ENCODE results near the gene PLK5. TPM values are rescaled to one million over a fixed set of nuclear protein-coding genes. Genes with fewer than 3 reads are reported as not detected.
"Not testable (repeated sequence)": the region's sequence is repeated elsewhere in the genome, so short reads cannot be mapped to it uniquely, and the experiment has no call there.

The PLK5 gene
- polyA plus RNA-seq (2012; ENCODE audit: missing spikeins): not detected

- TF ChIP-seq POLR2A (IDR thresholded peaks at IDR 0.05; ENCODE audit: low read depth, low read length): no peak
- TF ChIP-seq POLR2AphosphoS5 (IDR thresholded peaks at IDR 0.05; ENCODE audit: low read depth, low read length): no peak
- TF ChIP-seq TAF1 (IDR thresholded peaks at IDR 0.05; ENCODE audit: borderline replicate concordance, low read depth, low read length): no peak
- FAIRE-seq (no peak), DNase-seq (ENCODE audit: insufficient read length) (no peak)
Observed at GRCh38 chr19:1523412-1524286, at the start of gene PLK5. PLK5 (plus strand) TSS chr19:1524077; CDS start chr19:1526997, 2,920 bp downstream.

- no peak; the same call in 1 of the 2 replicates for TF ChIP-seq POLR2A (IDR thresholded peaks at IDR 0.05; ENCODE audit: low read depth, low read length)
- TF ChIP-seq POLR2AphosphoS5 (IDR thresholded peaks at IDR 0.05; ENCODE audit: low read depth, low read length): no peak
- TF ChIP-seq TAF1 (IDR thresholded peaks at IDR 0.05; ENCODE audit: borderline replicate concordance, low read depth, low read length): no peak
- FAIRE-seq (no peak), DNase-seq (ENCODE audit: insufficient read length) (no peak)
Observed at GRCh38 chr19:1474765-1475351, 49.0 kb upstream of the PLK5 start.

DNA sequence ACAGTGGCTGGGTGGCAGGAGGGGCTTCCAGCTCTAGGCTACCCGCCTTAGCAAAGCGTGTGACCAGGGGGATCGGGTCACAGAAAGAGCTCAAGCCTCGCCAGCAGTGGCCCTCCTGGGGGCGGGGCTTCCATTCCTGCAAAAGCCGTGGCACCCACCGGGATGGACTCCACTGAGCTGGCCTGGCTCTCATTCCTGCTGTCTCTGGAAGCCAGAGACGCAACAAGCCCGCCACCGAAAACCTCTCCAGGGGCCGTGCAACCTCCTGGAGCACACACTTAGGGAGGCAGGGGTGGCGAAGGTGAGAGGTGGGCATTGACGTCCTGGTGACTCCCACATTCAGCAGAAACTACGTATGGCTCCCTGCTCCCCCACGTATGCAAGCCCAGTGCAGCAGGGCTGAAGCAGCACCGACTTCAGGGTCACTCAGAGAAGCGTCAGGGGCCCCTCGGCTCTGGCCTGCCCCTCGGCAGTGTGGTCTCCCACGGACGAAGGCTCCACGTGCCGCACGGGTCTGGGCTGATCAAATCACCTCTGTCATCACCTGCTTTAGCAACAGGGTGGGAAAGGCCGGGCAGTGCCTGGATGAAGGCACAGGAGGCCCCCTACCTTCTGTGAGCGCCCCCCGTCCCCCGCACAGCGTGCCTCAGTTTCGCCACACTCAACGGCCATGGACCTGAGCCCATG lies 48.0 kb upstream of the PLK5 start:
- no peak for DNase-seq (ENCODE audit: insufficient read length)
- no peak for FAIRE-seq
- TF ChIP-seq TAF1 (IDR thresholded peaks at IDR 0.05; ENCODE audit: borderline replicate concordance, low read depth, low read length) (no peak), POLR2A (IDR thresholded peaks at IDR 0.05; ENCODE audit: low read depth, low read length) (no peak), POLR2AphosphoS5 (IDR thresholded peaks at IDR 0.05; ENCODE audit: low read depth, low read length) (no peak)

- DNase-seq (ENCODE audit: insufficient read length); FAIRE-seq: not testable (repeated sequence)
Observed at GRCh38 chr19:1477056-1477455, 46.8 kb upstream of the PLK5 start.

DNA sequence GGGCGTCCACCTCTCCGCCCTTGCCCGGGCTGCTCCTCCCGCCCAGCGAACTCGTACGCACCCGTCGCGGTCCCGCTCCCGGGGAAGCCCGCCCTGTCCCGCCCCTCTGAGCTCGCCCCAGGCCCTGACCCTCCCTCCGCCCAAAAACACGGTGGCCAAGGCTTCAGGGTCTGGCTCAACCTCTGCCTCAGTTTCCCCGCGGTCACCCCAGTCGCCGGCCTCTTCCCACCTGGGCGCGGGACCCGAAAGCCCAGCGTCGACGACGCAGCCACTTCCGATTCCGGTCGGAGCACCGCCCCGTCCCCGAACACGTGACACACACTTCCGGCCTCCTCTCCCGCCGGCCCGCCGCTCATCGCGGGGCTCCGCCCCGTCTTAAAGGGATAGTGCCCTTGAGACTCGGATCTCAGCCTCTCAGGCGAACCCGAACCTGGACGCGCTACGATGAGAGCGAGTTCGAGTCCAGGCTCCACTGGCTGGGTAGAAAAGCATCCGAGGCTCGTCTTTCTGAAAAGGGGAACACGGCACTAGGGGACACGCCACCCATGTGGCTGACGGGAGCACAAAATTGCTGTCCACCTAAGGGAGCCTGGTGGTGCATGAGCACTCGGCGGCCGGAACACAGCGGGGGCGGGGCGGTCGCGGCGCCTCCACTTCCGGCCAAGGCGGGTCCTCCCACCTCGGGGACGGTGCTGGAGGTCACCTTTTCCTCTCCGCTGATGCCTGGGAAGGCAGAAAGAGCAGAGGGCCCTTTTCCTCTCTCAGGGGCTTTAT lies 44.8 kb upstream of the PLK5 start, which contains the start of gene C19orf25:
Gene C19orf25, minus strand, starts transcription at position 282 of the 774 bp plus-strand sequence. CDS start 312 bp downstream, outside the sequence.
- FAIRE-seq (peak; percentile 99), DNase-seq (ENCODE audit: insufficient read length) (peak; percentile 99)
- TF ChIP-seq POLR2A (IDR thresholded peaks at IDR 0.05; ENCODE audit: low read depth, low read length): peak; percentile 87; the same call in 1 of the 2 replicates
- peak; percentile 37; the same call in 1 of the 2 replicates for TF ChIP-seq TAF1 (IDR thresholded peaks at IDR 0.05; ENCODE audit: borderline replicate concordance, low read depth, low read length)
- peak; percentile 80 for TF ChIP-seq POLR2AphosphoS5 (IDR thresholded peaks at IDR 0.05; ENCODE audit: low read depth, low read length)

DNA sequence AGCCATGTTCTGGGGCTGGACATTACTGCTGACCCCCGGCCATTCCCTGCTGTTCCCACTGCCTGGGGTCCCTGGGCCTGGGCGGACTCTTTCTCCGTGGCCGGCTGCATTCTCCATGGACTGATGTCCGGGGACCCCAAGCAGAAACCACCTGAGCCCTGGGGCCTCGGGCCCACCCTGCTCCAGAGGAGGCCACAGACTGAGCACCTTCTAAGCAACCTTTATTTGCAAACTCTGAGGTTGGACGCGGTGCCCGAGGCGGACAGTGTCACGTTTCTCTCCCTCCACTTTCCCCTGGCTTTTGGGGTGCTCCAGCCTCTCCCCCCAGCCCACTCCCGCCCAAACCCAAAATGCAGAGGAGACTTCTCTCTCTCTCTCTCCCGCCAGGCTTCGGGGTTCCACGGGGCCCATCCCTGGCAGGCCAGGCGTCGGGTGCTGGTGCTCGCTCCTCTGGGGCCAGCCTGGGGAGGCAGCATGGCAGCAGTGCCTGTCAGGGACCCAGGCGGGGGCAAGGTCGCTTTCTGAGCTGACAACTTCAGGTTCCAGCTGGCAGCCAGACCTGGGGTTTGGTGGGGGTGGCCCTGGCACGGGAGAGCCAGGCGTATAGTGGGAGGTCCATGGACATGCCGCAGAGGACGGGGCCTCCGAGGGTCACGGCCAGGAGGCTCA lies 42.5 kb upstream of the PLK5 start:
- no peak for TF ChIP-seq TAF1 (IDR thresholded peaks at IDR 0.05; ENCODE audit: borderline replicate concordance, low read depth, low read length)
- no peak for TF ChIP-seq POLR2AphosphoS5 (IDR thresholded peaks at IDR 0.05; ENCODE audit: low read depth, low read length)
- TF ChIP-seq POLR2A (IDR thresholded peaks at IDR 0.05; ENCODE audit: low read depth, low read length): no peak
- FAIRE-seq: no peak
- DNase-seq (ENCODE audit: insufficient read length): no peak

DNA sequence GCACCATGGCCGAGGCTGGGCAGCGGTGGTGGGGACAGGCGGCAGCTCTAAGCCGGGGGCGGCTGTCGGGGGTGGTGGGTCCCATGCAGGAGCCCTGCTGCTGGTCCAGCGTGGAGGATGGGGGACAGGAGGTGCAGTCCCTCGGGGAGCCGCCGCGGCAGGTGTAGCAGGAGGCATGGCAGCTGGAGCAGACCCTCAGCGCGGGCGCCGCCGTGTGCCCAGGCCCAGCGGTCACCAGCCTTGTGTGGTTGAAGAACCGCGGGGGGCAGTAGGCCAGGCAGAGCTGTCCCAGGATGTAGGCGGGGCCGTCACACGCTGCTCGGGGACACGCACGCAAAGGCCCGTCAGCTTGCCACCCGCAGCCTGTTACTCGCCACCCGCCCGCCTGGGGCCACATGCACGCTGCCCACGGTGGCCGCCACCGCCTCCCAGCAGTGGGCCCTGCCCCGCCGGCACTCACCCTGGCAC lies 42.0 kb upstream of the PLK5 start:
- FAIRE-seq (no peak), DNase-seq (ENCODE audit: insufficient read length) (no peak)
- TF ChIP-seq POLR2AphosphoS5 (IDR thresholded peaks at IDR 0.05; ENCODE audit: low read depth, low read length) (no peak), POLR2A (IDR thresholded peaks at IDR 0.05; ENCODE audit: low read depth, low read length) (no peak), TAF1 (IDR thresholded peaks at IDR 0.05; ENCODE audit: borderline replicate concordance, low read depth, low read length) (no peak)

DNA sequence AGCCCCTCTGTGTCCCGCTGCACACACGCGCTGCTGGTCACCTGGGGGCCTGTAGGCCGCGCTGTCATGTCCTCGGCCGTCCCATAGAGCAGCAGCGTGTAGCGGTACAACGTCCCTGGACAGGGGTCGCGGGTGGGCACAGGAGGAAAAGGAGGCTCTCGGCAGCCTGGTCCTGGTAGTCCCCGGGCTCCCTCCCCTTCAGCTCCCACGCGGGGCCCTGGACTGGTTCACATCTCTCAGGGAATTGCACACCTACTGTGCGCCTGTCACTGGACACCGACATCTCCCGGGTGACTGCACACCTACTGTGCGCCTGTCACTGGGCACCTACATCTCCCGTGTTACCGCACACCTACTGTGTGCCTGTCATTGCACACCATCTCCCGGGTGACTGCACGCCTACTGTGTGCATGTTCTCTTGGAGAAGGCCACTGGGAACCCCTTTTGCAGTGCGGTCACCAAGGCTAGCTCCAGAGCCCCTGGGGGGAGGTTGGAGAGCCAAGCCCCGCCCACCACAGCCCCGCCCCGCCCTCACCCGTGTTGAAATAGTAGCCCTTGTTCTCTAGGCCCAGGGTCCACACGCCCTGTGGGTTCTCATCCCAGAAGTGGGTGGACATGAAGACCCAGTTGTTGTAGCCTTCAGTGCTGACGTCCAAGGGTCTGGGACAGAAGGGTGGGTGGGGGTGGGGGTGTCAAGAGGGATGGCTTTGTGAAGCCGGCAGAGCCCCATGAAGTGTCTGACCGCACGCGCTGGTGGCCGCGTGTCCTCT lies 41.3 kb upstream of the PLK5 start:
- DNase-seq (ENCODE audit: insufficient read length) (no peak), FAIRE-seq (no peak)
- TF ChIP-seq TAF1 (IDR thresholded peaks at IDR 0.05; ENCODE audit: borderline replicate concordance, low read depth, low read length) (no peak), POLR2AphosphoS5 (IDR thresholded peaks at IDR 0.05; ENCODE audit: low read depth, low read length) (no peak), POLR2A (IDR thresholded peaks at IDR 0.05; ENCODE audit: low read depth, low read length) (no peak)

- DNase-seq (ENCODE audit: insufficient read length) (no peak), FAIRE-seq (no peak)
- TF ChIP-seq POLR2A (IDR thresholded peaks at IDR 0.05; ENCODE audit: low read depth, low read length) (no peak), TAF1 (IDR thresholded peaks at IDR 0.05; ENCODE audit: borderline replicate concordance, low read depth, low read length) (no peak), POLR2AphosphoS5 (IDR thresholded peaks at IDR 0.05; ENCODE audit: low read depth, low read length) (no peak)
Observed at GRCh38 chr19:1483131-1483978, 40.5 kb upstream of the PLK5 start.
